ENCODE data around the gene MTHFD1.

The MTHFD1 gene

GRCh38 chr14:64394423-64394822 lies 6.3 kb downstream of the MTHFD1 start:
- no peak for DNase-seq (ENCODE audit: low read depth)
- TF ChIP-seq CTCF (conservative IDR thresholded peaks at IDR 0.05; ENCODE audit: low read depth, low read length) = no peak
- H3K4me3 ChIP-seq (ENCODE audit: low read depth, low read length) = no peak overlapping the region

GRCh38 chr14:64394977-64395633 lies 7.0 kb downstream of the MTHFD1 start:
- no peak for TF ChIP-seq CTCF (conservative IDR thresholded peaks at IDR 0.05; ENCODE audit: low read depth, low read length)
- no peak overlapping the region for H3K4me3 ChIP-seq (ENCODE audit: low read depth, low read length)
- DNase-seq (ENCODE audit: low read depth) = no peak

GRCh38 chr14:64400829-64401459 lies 12.8 kb downstream of the MTHFD1 start:
- TF ChIP-seq CTCF (conservative IDR thresholded peaks at IDR 0.05; ENCODE audit: low read depth, low read length) = no peak
- no peak overlapping the region for H3K4me3 ChIP-seq (ENCODE audit: low read depth, low read length)
- no peak for DNase-seq (ENCODE audit: low read depth)

- no peak for TF ChIP-seq CTCF (conservative IDR thresholded peaks at IDR 0.05; ENCODE audit: low read depth, low read length)
- DNase-seq (ENCODE audit: low read depth) = no peak
- H3K4me3 ChIP-seq (ENCODE audit: low read depth, low read length) = no peak overlapping the region
These were observed 13.8 kb downstream of the MTHFD1 start for GRCh38 chr14:64401949-64402348.

GRCh38 chr14:64405295-64405694 lies 17.1 kb downstream of the MTHFD1 start:
- no peak overlapping the region for H3K4me3 ChIP-seq (ENCODE audit: low read depth, low read length)
- TF ChIP-seq CTCF (conservative IDR thresholded peaks at IDR 0.05; ENCODE audit: low read depth, low read length) = no peak

GRCh38 chr14:64407329-64407728 lies 19.2 kb downstream of the MTHFD1 start:
- H3K4me3 ChIP-seq (ENCODE audit: low read depth, low read length) = no peak overlapping the region
- no peak for DNase-seq (ENCODE audit: low read depth)
- no peak for TF ChIP-seq CTCF (conservative IDR thresholded peaks at IDR 0.05; ENCODE audit: low read depth, low read length)

More at GRCh38 chr14:64405295-64405694, 17.1 kb downstream of the MTHFD1 start:
- no peak for DNase-seq (ENCODE audit: low read depth)
